Cardiac muscle cell (in vitro differentiated cells and primary cell): Measurements from ENCODE around the gene TNFAIP6. TPM values are rescaled to one million over a fixed set of nuclear protein-coding genes. Genes with fewer than 3 reads are reported as not detected.
"Not testable (repeated sequence)": the region's sequence is repeated elsewhere in the genome, so short reads cannot be mapped to it uniquely, and the experiment has no call there.

Experiments
- DNase-seq, 2 donors: peaks; one replicate each; pipeline versions ENCODE4 v3.0.0 to v3.0.0-alpha.2; 2010 to 2017; ENCODE audit warnings: low read depth in 1 of 2, low spot score in 1 of 2
- H3K27ac ChIP-seq: fragments of 200-600 bp; sonication (generic); 2 replicates; pipeline ENCODE4 v1.5.1; 2016
- H3K27me3 ChIP-seq: fragments of 200-600 bp; sonication (generic); 2 replicates; pipeline ENCODE4 v1.6.0; 2016; ENCODE audit warnings: control low read depth
- H3K36me3 ChIP-seq: fragments of 200-600 bp; sonication (generic); 2 replicates; pipeline ENCODE4 v1.5.1; 2016; ENCODE audit warnings: control low read depth
- H3K4me1 ChIP-seq: fragments of 200-600 bp; sonication (generic); 2 replicates; pipeline ENCODE4 v1.8.1; 2017; ENCODE audit warnings: low read depth, mild to moderate bottlenecking, mixed run types
- H3K4me3 ChIP-seq: fragments of 200-600 bp; sonication (generic); 2 replicates; pipeline ENCODE4 v1.5.1; 2016; ENCODE audit warnings: mild to moderate bottlenecking
- H3K9me3 ChIP-seq: fragments of 200-600 bp; sonication (generic); 2 replicates; pipeline ENCODE4 v1.5.1; 2017; ENCODE audit warnings: low read depth, mild to moderate bottlenecking, control low read depth
- CTCF ChIP-seq: IDR thresholded peaks from 2 replicates; pipeline ENCODE4 v1.5.1; 2012; ENCODE audit warnings: low read depth, mild to moderate bottlenecking, low read length
- polyA plus RNA-seq: library from polyadenylated mRNA; unstranded; fragments of >200 nt; fragmentation: Nextera tagmentation; extraction: Ambion mirVana; gene quantifications from 2 replicates; pipeline ENCODE4 v1.2.1, GENCODE V29; 2016
- total RNA-seq: library from RNA; depleted of rRNA; stranded (reverse); fragments of >200 nt; gene quantifications from 2 replicates; pipeline ENCODE4 v1.2.3, GENCODE V29; 2016

TNFAIP6 gene
- total and polyA plus RNA-seq, 2 experiments from 2014 or later: not detected

GRCh38 chr2:151338115-151338514, 19.3 kb upstream of the TNFAIP6 start:
- Histone ChIP-seq H3K27ac (no peak overlapping the region), H3K36me3 (no peaks in the 10 kb centered on the region), H3K9me3 (no peaks in the 10 kb centered on the region), H3K4me3 (no peak overlapping the region), H3K4me1 (no peaks in the 10 kb centered on the region), H3K27me3 (no peaks in the 10 kb centered on the region)
- no peak for TF ChIP-seq CTCF
- DNase-seq: peak in 1 of 2 donors; percentile 57

GRCh38 chr2:151343073-151343472, 14.3 kb upstream of the TNFAIP6 start:
- H3K4me3 ChIP-seq: no peak overlapping the region
- no peaks in the 10 kb centered on the region for H3K36me3 ChIP-seq

GRCh38 chr2:151344191-151344590, 13.2 kb upstream of the TNFAIP6 start:
- DNase-seq, H3K36me3 ChIP-seq, H3K9me3 ChIP-seq, H3K4me3 ChIP-seq, H3K4me1 ChIP-seq, H3K27me3 ChIP-seq, H3K27ac ChIP-seq: not testable (repeated sequence)

More at GRCh38 chr2:151343073-151343472, 14.3 kb upstream of the TNFAIP6 start:
- H3K27ac ChIP-seq: no peak overlapping the region
- H3K27me3 ChIP-seq: no peaks in the 10 kb centered on the region
- no peak for DNase-seq
- H3K9me3 ChIP-seq: no peaks in the 10 kb centered on the region
- TF ChIP-seq CTCF: no peak
- no peaks in the 10 kb centered on the region for H3K4me1 ChIP-seq

- Histone ChIP-seq H3K9me3 (no peaks in the 10 kb centered on the region), H3K27me3 (no peaks in the 10 kb centered on the region), H3K4me3 (no peak overlapping the region), H3K27ac (no peak overlapping the region), H3K4me1 (no peaks in the 10 kb centered on the region), H3K36me3 (no peaks in the 10 kb centered on the region)
- no peak for DNase-seq
- TF ChIP-seq CTCF: no peak
Measured at GRCh38 chr2:151344906-151345305, 12.5 kb upstream of the TNFAIP6 start.

GRCh38 chr2:151347294-151347693, 10.1 kb upstream of the TNFAIP6 start:
- Histone ChIP-seq H3K4me1 (no peaks in the 10 kb centered on the region), H3K4me3 (no peak overlapping the region), H3K36me3 (no peaks in the 10 kb centered on the region), H3K27ac (no peak overlapping the region), H3K9me3 (no peaks in the 10 kb centered on the region), H3K27me3 (no peaks in the 10 kb centered on the region)
- DNase-seq: no peak
- no peak for TF ChIP-seq CTCF

- no peak for DNase-seq
- no peak overlapping the region for H3K27ac ChIP-seq
- H3K36me3 ChIP-seq: no peaks in the 10 kb centered on the region
- TF ChIP-seq CTCF: no peak
- H3K4me3 ChIP-seq: no peak overlapping the region
- no peaks in the 10 kb centered on the region for H3K9me3 ChIP-seq
- H3K4me1 ChIP-seq: no peaks in the 10 kb centered on the region
- no peaks in the 10 kb centered on the region for H3K27me3 ChIP-seq
Measured at GRCh38 chr2:151347906-151348305, 9.5 kb upstream of the TNFAIP6 start.
